ENCODE results near the gene CCDC188.

Gene CCDC188

GRCh38 chr22:20173772-20174171 lies 22.9 kb upstream of the CCDC188 start:
- Mint-ChIP-seq H3K9me3 (no peaks in the 10 kb centered on the region), H3K4me3 (no peak overlapping the region), H3K27ac (peak overlapping the region in 2 of 3 experiments; percentile 51 to 54), H3K36me3 (ENCODE audit: low read depth) (no peaks in the 10 kb centered on the region), H3K27me3 (ENCODE audit: low read depth) (peaks cover 10% of the 10 kb centered on the region), H3K4me1 (peaks cover 5% of the 10 kb centered on the region)
- TF ChIP-seq CTCF (IDR thresholded peaks at IDR 0.05; ENCODE audit: unreplicated experiment in 3 of 3) = no peak

- Mint-ChIP-seq H3K4me1 (peaks cover 5% of the 10 kb centered on the region), H3K4me3 (no peak overlapping the region), H3K36me3 (ENCODE audit: low read depth) (no peaks in the 10 kb centered on the region), H3K27ac (peak overlapping the region in 2 of 3 experiments; percentile 51 to 54), H3K27me3 (ENCODE audit: low read depth) (peaks cover 10% of the 10 kb centered on the region), H3K9me3 (no peaks in the 10 kb centered on the region)
- TF ChIP-seq CTCF (IDR thresholded peaks at IDR 0.05; ENCODE audit: unreplicated experiment in 3 of 3) = no peak
Observed at GRCh38 chr22:20173246-20173645, 22.4 kb upstream of the CCDC188 start.

GRCh38 chr22:20172141-20172613 lies 21.3 kb upstream of the CCDC188 start:
- no peak for TF ChIP-seq CTCF (IDR thresholded peaks at IDR 0.05; ENCODE audit: unreplicated experiment in 3 of 3)
- peaks cover 3% of the 10 kb centered on the region for H3K4me1 Mint-ChIP-seq

GRCh38 chr22:20171288-20172140 lies 20.7 kb upstream of the CCDC188 start:
- H3K4me3 Mint-ChIP-seq = no peak overlapping the region
- H3K4me1 Mint-ChIP-seq = no peaks in the 10 kb centered on the region
- no peaks in the 10 kb centered on the region for H3K36me3 Mint-ChIP-seq (ENCODE audit: low read depth)
- H3K9me3 Mint-ChIP-seq = no peaks in the 10 kb centered on the region
- H3K27ac Mint-ChIP-seq = no peak overlapping the region
- H3K27me3 Mint-ChIP-seq (ENCODE audit: low read depth) = peaks cover 3% of the 10 kb centered on the region
- no peak for TF ChIP-seq CTCF (IDR thresholded peaks at IDR 0.05; ENCODE audit: unreplicated experiment in 3 of 3)

More at GRCh38 chr22:20172141-20172613, 21.3 kb upstream of the CCDC188 start:
- H3K27ac Mint-ChIP-seq = no peak overlapping the region
- peaks cover 6% of the 10 kb centered on the region for H3K27me3 Mint-ChIP-seq (ENCODE audit: low read depth)
- no peaks in the 10 kb centered on the region for H3K36me3 Mint-ChIP-seq (ENCODE audit: low read depth)
- no peaks in the 10 kb centered on the region for H3K9me3 Mint-ChIP-seq
- H3K4me3 Mint-ChIP-seq = no peak overlapping the region

- H3K9me3 Mint-ChIP-seq = no peaks in the 10 kb centered on the region
- H3K27me3 Mint-ChIP-seq (ENCODE audit: low read depth) = no peaks in the 10 kb centered on the region
- H3K36me3 Mint-ChIP-seq (ENCODE audit: low read depth) = no peaks in the 10 kb centered on the region
- H3K4me3 Mint-ChIP-seq = no peak overlapping the region
- TF ChIP-seq CTCF (IDR thresholded peaks at IDR 0.05; ENCODE audit: unreplicated experiment in 3 of 3) = no peak
- no peaks in the 10 kb centered on the region for H3K4me1 Mint-ChIP-seq
- H3K27ac Mint-ChIP-seq = no peak overlapping the region
Observed at GRCh38 chr22:20170170-20170569, 19.3 kb upstream of the CCDC188 start.

Data from nephron (organoid).